OCI-LY3 (cell line): ENCODE results near the gene TBX18.
A peak's percentile ranks its signal among the peaks of the same experiment; 100 is the strongest.

Experiments
- H2AFZ ChIP-seq: fragments of 200-600, 300-600 bp; shearing (Covaris generic); 2 replicates; pipeline ENCODE4 v1.6.0; 2014; ENCODE audit warnings: antibody characterized with exemption, low read depth, low read length
- H3K27ac ChIP-seq: fragments of 200-600, 300-600 bp; sonication (generic); 2 replicates; pipeline ENCODE4 v1.5.1; 2014; ENCODE audit warnings: mild to moderate bottlenecking, low read length, moderate library complexity, mixed read lengths
- H3K27me3 ChIP-seq: fragments of 200-600, 300-600 bp; sonication (generic); 2 replicates; pipeline ENCODE4 v1.6.1; 2014; ENCODE audit warnings: low read depth, low read length, mixed read lengths
- H3K36me3 ChIP-seq: fragments of 200-600, 300-600 bp; sonication (generic); replicated peaks from 2 replicates; pipeline ENCODE3; 2014; ENCODE audit warnings: low read depth, low read length, mixed read lengths
- H3K4me1 ChIP-seq: fragments of 300-600, 200-600 bp; sonication (generic); 2 replicates; pipeline ENCODE4 v1.6.1; 2014; ENCODE audit warnings: low read length, mixed read lengths
- H3K4me2 ChIP-seq: fragments of 200-600, 300-600 bp; sonication (generic); 2 replicates; pipeline ENCODE4 v1.6.1; 2014; ENCODE audit warnings: low read length, mixed read lengths
- H3K4me3 ChIP-seq: fragments of 300-600, 200-600 bp; sonication (generic); 2 replicates; pipeline ENCODE4 v1.5.1; 2014; ENCODE audit warnings: antibody characterized with exemption, mild to moderate bottlenecking, low read length, moderate library complexity
- H3K79me2 ChIP-seq: fragments of 300-600, 200-600 bp; shearing (Covaris generic); 2 replicates; pipeline ENCODE4 v1.6.1; 2014; ENCODE audit warnings: mild to moderate bottlenecking, low read length, mixed read lengths
- H3K9ac ChIP-seq: fragments of 300-600, 200-600 bp; shearing (Covaris generic); 2 replicates; pipeline ENCODE4 v1.6.0; 2014; ENCODE audit warnings: mild to moderate bottlenecking, low read length, moderate library complexity
- H3K9me3 ChIP-seq: fragments of 200-600, 300-600 bp; shearing (Covaris generic); 2 replicates; pipeline ENCODE4 v1.6.1; 2014; ENCODE audit warnings: low read length, mixed read lengths; ENCODE audit not compliant: insufficient read depth
- H4K20me1 ChIP-seq: fragments of 200-600, 300-600 bp; sonication (generic); 2 replicates; pipeline ENCODE4 v1.6.1; 2016; ENCODE audit warnings: low read length, mixed read lengths; ENCODE audit not compliant: insufficient read depth
- EZH2phosphoT487 ChIP-seq: fragments of 200-600 bp; shearing (Covaris generic); IDR thresholded peaks from 2 replicates; pipeline ENCODE4 v1.6.1; 2018; ENCODE audit warnings: antibody characterized with exemption, mixed run types, low read depth
- TF ChIP-seq, protein P1 (sequence below): fragments of 200-600, 300-600 bp; sonication (generic); IDR thresholded peaks from 2 replicates; pipeline ENCODE4 v1.5.1; 2014; ENCODE audit warnings: antibody characterized with exemption, low read length, low read depth

Gene TBX18

GRCh38 chr6:84674395-84674794 lies 90.0 kb downstream of the TBX18 start:
- no peak overlapping the region for H3K9ac ChIP-seq
- TF ChIP-seq EZH2phosphoT487: no peak
- TF ChIP-seq, protein P1, sequence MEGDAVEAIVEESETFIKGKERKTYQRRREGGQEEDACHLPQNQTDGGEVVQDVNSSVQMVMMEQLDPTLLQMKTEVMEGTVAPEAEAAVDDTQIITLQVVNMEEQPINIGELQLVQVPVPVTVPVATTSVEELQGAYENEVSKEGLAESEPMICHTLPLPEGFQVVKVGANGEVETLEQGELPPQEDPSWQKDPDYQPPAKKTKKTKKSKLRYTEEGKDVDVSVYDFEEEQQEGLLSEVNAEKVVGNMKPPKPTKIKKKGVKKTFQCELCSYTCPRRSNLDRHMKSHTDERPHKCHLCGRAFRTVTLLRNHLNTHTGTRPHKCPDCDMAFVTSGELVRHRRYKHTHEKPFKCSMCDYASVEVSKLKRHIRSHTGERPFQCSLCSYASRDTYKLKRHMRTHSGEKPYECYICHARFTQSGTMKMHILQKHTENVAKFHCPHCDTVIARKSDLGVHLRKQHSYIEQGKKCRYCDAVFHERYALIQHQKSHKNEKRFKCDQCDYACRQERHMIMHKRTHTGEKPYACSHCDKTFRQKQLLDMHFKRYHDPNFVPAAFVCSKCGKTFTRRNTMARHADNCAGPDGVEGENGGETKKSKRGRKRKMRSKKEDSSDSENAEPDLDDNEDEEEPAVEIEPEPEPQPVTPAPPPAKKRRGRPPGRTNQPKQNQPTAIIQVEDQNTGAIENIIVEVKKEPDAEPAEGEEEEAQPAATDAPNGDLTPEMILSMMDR: no peak
- no peak overlapping the region for H3K4me2 ChIP-seq
- H4K20me1 ChIP-seq: no peaks in the 10 kb centered on the region
- H3K9me3 ChIP-seq: no peaks in the 10 kb centered on the region
- peaks cover 14% of the 10 kb centered on the region for H3K4me1 ChIP-seq
- H3K79me2 ChIP-seq: no peaks in the 10 kb centered on the region
- no peaks in the 10 kb centered on the region for H3K36me3 ChIP-seq
- H2AFZ ChIP-seq: no peak overlapping the region
- no peak overlapping the region for H3K4me3 ChIP-seq
- H3K27ac ChIP-seq: no peak overlapping the region
- no peaks in the 10 kb centered on the region for H3K27me3 ChIP-seq

DNA sequence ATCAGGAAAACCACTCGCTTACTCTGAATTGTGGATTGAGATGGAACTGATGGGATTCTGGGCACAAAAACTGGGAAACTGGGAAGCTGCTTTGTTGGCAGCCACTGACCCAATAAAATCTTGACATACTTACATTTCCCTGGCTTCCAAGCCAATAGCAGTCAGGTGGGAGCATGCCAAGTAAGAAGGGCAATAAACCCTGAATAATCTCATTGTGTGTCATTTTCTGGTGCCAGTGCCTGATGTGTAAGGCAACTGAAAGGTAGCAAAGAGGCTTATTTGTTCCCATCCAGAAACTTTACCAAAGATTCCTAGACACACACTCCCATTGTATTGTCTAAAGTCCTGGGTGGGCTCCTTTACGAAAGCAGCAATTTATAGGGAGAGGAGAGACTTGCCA lies 93.2 kb downstream of the TBX18 start:
- Histone ChIP-seq H3K27ac (no peak overlapping the region), H3K4me1 (peaks cover 26% of the 10 kb centered on the region), H3K4me3 (no peak overlapping the region), H3K9ac (no peak overlapping the region), H3K36me3 (no peaks in the 10 kb centered on the region), H3K4me2 (no peak overlapping the region), H3K27me3 (no peaks in the 10 kb centered on the region), H2AFZ (no peak overlapping the region), H4K20me1 (no peaks in the 10 kb centered on the region), H3K9me3 (no peaks in the 10 kb centered on the region), H3K79me2 (no peaks in the 10 kb centered on the region)
- no peak for TF ChIP-seq EZH2phosphoT487
- TF ChIP-seq, protein P1: no peak

DNA sequence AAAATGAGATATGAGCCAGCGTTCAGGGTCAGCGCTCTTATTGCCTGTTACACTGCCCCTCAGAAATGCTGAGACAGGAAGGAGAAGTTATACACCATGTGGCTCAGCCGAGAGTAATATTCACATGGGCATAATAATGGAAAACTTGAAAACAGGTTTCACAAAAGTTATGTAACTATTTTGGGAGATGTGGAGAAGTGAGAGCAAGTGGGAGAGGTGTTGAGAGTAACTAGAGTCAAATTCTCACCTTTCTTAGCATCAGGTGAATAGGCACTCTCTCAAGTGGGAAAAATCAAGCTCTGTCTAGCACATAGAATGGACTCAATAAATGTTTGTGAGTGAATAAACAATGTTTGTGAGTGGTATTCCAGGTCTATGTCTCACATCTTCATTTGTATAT lies 94.5 kb downstream of the TBX18 start:
- Histone ChIP-seq H3K27me3 (peaks cover 5% of the 10 kb centered on the region; the same call in 1 of the 2 replicates), H3K79me2 (no peaks in the 10 kb centered on the region), H3K4me2 (no peak overlapping the region), H3K9ac (no peak overlapping the region), H3K27ac (no peak overlapping the region), H3K9me3 (no peaks in the 10 kb centered on the region), H3K4me1 (peaks cover 24% of the 10 kb centered on the region), H3K4me3 (no peak overlapping the region), H3K36me3 (no peaks in the 10 kb centered on the region), H4K20me1 (no peaks in the 10 kb centered on the region), H2AFZ (no peak overlapping the region)
- no peak for TF ChIP-seq EZH2phosphoT487
- TF ChIP-seq, protein P1: no peak

DNA sequence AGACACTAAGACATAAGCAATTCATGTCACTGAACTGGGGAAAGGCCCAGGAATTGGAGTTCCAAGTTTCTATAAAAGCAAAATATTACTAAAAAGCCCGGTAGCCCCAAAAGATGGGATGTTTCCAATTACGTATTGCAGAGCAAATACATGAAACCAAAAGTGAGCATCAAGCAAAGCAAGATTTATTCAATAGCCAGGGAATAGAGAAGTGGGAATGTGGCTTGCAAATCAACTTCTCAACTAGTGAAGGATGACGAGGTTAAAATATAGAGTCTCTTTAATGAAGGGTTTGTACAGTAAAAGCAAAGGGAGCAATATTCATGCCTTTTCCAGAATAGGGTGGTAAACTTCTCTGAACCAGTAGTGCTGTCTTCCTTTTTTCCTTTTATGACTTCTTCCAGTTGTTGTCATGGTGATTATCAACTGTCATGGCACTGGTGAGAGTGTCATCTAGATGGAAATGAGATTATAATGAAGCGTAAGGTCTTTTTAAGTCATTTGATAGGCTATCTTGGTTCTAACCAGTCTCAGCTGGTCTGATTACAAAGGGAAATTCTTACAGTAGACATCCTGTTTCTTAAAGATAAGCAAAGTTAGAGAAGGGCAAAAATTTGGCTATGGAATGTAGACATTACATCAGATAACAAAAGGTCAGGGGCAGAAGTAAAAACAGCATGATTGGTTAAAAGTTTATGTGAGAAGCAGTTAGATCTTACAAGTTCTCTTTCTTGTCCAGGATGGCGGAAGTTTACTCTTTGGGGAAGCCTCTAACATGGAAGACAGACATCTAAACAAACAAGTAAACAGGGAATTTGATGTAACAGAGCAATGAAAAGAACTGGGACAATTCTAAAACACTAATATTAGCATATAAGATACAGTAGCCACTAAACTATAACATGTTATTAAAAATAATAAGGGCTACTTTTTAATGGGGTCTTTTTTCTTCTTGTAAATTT lies 96.9 kb downstream of the TBX18 start:
- H3K79me2 ChIP-seq: no peaks in the 10 kb centered on the region
- H3K4me1 ChIP-seq: peaks cover 17% of the 10 kb centered on the region

More for the DNA sequence above, 96.9 kb downstream of the TBX18 start:
- Histone ChIP-seq H3K9ac (no peak overlapping the region), H3K27ac (no peak overlapping the region), H3K27me3 (peaks cover 5% of the 10 kb centered on the region; the same call in 1 of the 2 replicates), H3K4me3 (peak overlapping the region; percentile 2; the same call in 1 of the 2 replicates), H2AFZ (no peak overlapping the region), H4K20me1 (no peaks in the 10 kb centered on the region), H3K4me2 (peak overlapping the region; percentile 36), H3K36me3 (no peaks in the 10 kb centered on the region), H3K9me3 (no peaks in the 10 kb centered on the region)
- TF ChIP-seq, protein P1: no peak
- no peak for TF ChIP-seq EZH2phosphoT487
